SJCRH30 (cell line): Measurements from ENCODE around the gene SLCO4A1. TPM values are rescaled to one million over a fixed set of nuclear protein-coding genes. Genes with fewer than 3 reads are reported as not detected.

ENCODE experiments used
- DNase-seq, 2 experiments: peaks; one replicate each; pipeline ENCODE4 v3.0.0-alpha.2; 2015 to 2020
- H3K27ac ChIP-seq: fragments of 250-450 bp; sonication (Bioruptor Pico); 2 replicates; pipeline ENCODE4 v1.5.1; 2020; ENCODE audit warnings: mild to moderate bottlenecking, moderate library complexity
- H3K27me3 ChIP-seq: fragments of 250-450 bp; sonication (Bioruptor Pico); 2 replicates; pipeline ENCODE4 v1.5.1; 2020; ENCODE audit warnings: mild to moderate bottlenecking, moderate library complexity
- H3K36me3 ChIP-seq: fragments of 250-450 bp; sonication (Bioruptor Pico); 2 replicates; pipeline ENCODE4 v1.5.1; 2020; ENCODE audit warnings: mild to moderate bottlenecking, moderate library complexity
- H3K4me1 ChIP-seq: fragments of 250-450 bp; sonication (Bioruptor Pico); 2 replicates; pipeline ENCODE4 v1.5.1; 2020; ENCODE audit warnings: mild to moderate bottlenecking, moderate library complexity
- H3K4me3 ChIP-seq: fragments of 250-450 bp; sonication (Bioruptor Pico); 2 replicates; pipeline ENCODE4 v1.5.1; 2020; ENCODE audit warnings: mild to moderate bottlenecking, moderate library complexity
- H3K9me3 ChIP-seq: fragments of 250-450 bp; sonication (Bioruptor Pico); replicated peaks from 2 replicates; pipeline ENCODE4 v1.5.1; 2020; ENCODE audit warnings: mild to moderate bottlenecking, moderate library complexity
- total RNA-seq: library from RNA; depleted of rRNA; stranded (reverse); fragments of >200 nt; shearing (Covaris generic); gene quantifications from 2 replicates; pipeline ENCODE4 v1.2.3, GENCODE V29; 2014

SLCO4A1 gene
- total RNA-seq, 1 experiment from 2014 or later: 3.9 TPM

- Histone ChIP-seq H3K27ac (no peak overlapping the region), H3K9me3 (peaks cover 4% of the 10 kb centered on the region), H3K4me1 (peaks cover 34% of the 10 kb centered on the region), H3K27me3 (no peaks in the 10 kb centered on the region), H3K36me3 (no peaks in the 10 kb centered on the region), H3K4me3 (no peak overlapping the region)
- no peak for DNase-seq
These were observed 28.0 kb upstream of the SLCO4A1 start for GRCh38 chr20:62614085-62614960.

DNA sequence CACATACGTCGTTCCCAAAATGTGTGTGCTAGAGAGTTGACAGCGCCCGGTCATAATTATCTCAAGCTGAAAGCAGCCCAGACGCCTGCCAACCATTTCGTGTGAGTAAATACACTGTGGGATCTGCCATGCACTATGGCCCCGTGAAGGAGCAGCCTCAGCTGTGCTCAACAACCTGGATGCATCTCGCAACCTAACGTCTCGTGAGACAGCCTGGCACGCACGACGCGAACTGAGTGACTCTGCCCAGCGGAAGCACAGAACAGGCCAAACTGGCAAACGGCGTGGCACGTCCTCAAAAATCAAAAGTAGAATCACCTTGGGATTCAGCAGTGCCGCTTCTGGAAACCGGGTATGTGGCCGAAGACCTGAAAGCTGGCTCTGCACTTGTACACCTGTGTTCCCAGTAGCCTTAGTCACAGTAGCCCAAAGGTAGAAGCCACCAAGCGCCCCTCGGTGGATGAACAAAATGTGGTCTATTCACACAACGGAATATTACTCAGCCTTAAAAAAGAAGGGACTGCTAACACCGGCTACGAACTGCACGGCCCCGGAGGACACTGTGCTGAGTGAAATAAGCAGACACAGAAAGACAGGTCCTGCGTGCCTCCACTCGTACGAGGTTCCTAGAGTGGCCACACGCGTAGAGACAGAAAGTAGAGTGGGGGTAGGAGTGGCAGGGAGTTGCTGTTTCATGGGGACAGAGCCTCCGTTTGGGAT lies 27.2 kb upstream of the SLCO4A1 start:
- no peak overlapping the region for H3K27ac ChIP-seq
- no peaks in the 10 kb centered on the region for H3K36me3 ChIP-seq
- no peak overlapping the region for H3K4me3 ChIP-seq
- H3K27me3 ChIP-seq: no peaks in the 10 kb centered on the region
- H3K4me1 ChIP-seq: peaks cover 33% of the 10 kb centered on the region
- H3K9me3 ChIP-seq: peaks cover 4% of the 10 kb centered on the region
- DNase-seq: no peak

GRCh38 chr20:62615750-62616251 lies 26.5 kb upstream of the SLCO4A1 start:
- Histone ChIP-seq H3K36me3 (no peaks in the 10 kb centered on the region), H3K4me3 (no peak overlapping the region), H3K4me1 (peaks cover 33% of the 10 kb centered on the region), H3K27me3 (no peaks in the 10 kb centered on the region), H3K9me3 (peaks cover 4% of the 10 kb centered on the region), H3K27ac (no peak overlapping the region)
- no peak for DNase-seq

- H3K9me3 ChIP-seq: no peaks in the 10 kb centered on the region
- no peaks in the 10 kb centered on the region for H3K36me3 ChIP-seq
- H3K27ac ChIP-seq: no peak overlapping the region
- DNase-seq: peak; percentile 92 to 97
- H3K4me1 ChIP-seq: peaks cover 26% of the 10 kb centered on the region
- no peaks in the 10 kb centered on the region for H3K27me3 ChIP-seq
- H3K4me3 ChIP-seq: no peak overlapping the region
These were observed 25.3 kb upstream of the SLCO4A1 start for GRCh38 chr20:62616728-62617621.

DNA sequence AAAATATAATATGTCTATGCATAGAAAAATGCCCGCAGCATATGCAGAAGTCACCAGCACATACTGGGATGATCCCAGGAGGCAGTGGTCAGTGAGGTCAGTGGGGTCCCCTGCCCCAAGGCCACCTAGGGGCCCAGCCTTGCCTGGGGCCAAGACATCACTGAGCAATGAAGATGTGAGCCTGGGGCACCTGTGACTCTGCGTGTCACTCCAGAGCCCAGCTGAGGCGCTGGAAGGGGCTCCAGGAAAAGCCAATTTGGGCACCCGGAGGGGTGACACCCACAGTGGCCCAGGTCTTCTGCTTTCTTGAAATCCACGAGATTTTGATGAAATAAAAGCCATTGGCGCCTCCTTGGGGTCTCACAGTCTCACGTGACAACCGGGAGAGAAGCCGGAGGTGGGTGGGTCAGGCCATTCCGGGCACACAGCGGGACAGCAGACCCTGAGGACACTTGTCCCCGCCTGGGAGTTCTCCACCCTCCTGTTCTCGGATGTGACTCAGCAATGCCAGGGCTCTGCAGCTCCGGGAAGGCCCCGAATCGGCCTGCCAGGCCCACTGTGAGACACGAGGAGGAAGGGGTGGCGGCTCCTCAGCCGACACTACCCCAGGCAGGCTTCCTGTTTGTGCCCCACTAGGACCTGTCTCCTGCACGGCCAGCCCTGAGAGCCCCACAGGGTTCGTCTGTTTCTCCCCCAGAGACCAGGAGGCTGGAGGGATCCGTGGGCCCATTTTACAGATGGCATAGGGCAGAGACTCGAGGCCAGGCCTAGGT lies 24.4 kb upstream of the SLCO4A1 start:
- H3K4me3 ChIP-seq: no peak overlapping the region
- no peaks in the 10 kb centered on the region for H3K9me3 ChIP-seq
- H3K36me3 ChIP-seq: no peaks in the 10 kb centered on the region
- H3K27me3 ChIP-seq: no peaks in the 10 kb centered on the region
- no peak overlapping the region for H3K27ac ChIP-seq
- H3K4me1 ChIP-seq: peaks cover 25% of the 10 kb centered on the region
- DNase-seq: no peak

- DNase-seq: peak; percentile 56 to 63
- peaks cover 35% of the 10 kb centered on the region for H3K4me1 ChIP-seq
- H3K27ac ChIP-seq: no peak overlapping the region
- H3K9me3 ChIP-seq: no peaks in the 10 kb centered on the region
- H3K27me3 ChIP-seq: no peaks in the 10 kb centered on the region
- no peaks in the 10 kb centered on the region for H3K36me3 ChIP-seq
- no peak overlapping the region for H3K4me3 ChIP-seq
These were observed 23.4 kb upstream of the SLCO4A1 start for GRCh38 chr20:62618611-62619529.

- Histone ChIP-seq H3K36me3 (no peaks in the 10 kb centered on the region), H3K4me3 (no peak overlapping the region), H3K27me3 (no peaks in the 10 kb centered on the region), H3K9me3 (no peaks in the 10 kb centered on the region), H3K4me1 (peaks cover 38% of the 10 kb centered on the region), H3K27ac (no peak overlapping the region)
- DNase-seq: no peak
These were observed 21.7 kb upstream of the SLCO4A1 start for GRCh38 chr20:62620625-62621024.

DNA sequence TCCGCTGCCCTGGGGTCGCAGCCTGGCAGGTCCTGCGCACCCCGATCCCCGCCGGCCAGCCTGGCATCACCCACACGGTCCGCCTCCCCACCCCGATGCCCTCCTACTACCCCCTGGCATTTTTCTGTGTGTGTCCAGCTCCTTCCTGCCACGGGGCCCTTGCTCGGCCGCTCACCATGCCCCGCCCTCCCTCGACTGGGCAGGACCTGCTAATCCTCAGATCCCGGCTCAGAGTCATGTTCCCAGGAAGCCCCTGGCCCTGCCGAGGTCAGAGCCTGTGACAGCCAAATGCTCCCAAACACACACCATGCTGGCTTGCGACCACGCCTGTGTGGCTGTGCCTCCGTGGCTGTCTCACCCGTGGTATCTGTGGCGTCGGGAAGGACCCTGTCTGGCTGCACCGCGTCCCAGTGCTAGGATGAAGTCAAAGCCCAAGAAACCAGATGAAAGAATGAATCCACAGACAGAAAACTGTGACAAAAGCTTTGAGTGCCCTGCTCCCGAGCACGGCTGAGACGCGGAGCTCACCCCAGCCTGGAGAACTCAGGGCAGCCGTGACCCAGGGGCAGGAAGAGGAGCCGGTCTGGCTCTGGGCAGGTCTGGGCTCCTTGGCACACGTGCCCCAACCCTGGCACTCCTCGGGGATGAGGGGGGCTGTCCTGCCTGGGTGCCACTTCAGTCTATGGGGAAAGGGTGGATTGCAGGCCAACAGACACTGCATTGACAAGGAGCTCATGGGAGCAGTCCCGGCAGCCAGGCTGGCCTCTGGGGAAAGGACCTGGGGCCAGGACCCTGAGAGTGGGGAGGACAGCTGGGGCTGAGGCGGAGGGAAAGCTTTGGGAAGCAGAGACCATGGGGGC lies 20.8 kb upstream of the SLCO4A1 start:
- Histone ChIP-seq H3K4me1 (peaks cover 38% of the 10 kb centered on the region), H3K27ac (no peak overlapping the region), H3K4me3 (no peak overlapping the region), H3K9me3 (no peaks in the 10 kb centered on the region), H3K27me3 (no peaks in the 10 kb centered on the region), H3K36me3 (no peaks in the 10 kb centered on the region)
- no peak for DNase-seq

- Histone ChIP-seq H3K4me3 (no peak overlapping the region), H3K9me3 (no peaks in the 10 kb centered on the region), H3K36me3 (no peaks in the 10 kb centered on the region), H3K27ac (no peak overlapping the region), H3K27me3 (no peaks in the 10 kb centered on the region), H3K4me1 (peaks cover 30% of the 10 kb centered on the region)
- no peak for DNase-seq
These were observed 20.0 kb upstream of the SLCO4A1 start for GRCh38 chr20:62622178-62622876.

DNA sequence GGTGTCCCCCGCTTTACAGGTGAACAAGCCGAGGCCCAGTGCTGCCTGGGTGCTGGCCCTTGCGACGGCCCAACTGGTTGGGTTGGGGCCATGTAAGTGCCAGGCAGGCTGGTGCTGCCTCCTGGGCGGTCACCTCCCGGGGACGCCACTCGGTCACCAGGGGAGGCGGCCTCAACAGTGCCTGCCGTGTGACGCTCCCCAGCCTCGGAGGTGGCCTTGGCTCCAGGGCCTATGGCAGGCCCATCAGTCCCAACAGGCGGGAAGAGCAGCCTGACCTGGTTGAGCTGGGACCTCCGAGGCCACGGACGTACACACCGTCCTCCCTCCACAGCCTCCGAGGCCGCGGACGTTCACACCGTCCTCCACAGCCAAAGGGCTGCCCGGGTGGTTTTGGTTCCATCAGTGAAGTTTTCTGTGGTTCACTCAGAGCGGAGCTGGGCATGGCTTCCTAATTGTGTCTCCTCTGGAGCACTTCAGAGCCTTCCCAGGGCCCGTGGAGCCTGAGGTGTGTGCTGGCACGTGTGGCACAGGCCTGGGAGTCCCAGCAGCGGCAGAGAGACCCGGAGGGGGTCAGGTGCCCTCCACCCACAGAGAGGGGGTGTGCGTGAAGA lies 19.3 kb upstream of the SLCO4A1 start:
- Histone ChIP-seq H3K36me3 (no peaks in the 10 kb centered on the region), H3K4me3 (no peak overlapping the region), H3K27ac (peak overlapping the region; percentile 31; the same call in 1 of the 2 replicates), H3K9me3 (no peaks in the 10 kb centered on the region), H3K27me3 (no peaks in the 10 kb centered on the region), H3K4me1 (peaks cover 23% of the 10 kb centered on the region)
- no peak for DNase-seq

- peak; percentile 94 to 96 for DNase-seq
- no peaks in the 10 kb centered on the region for H3K27me3 ChIP-seq
- peaks cover 19% of the 10 kb centered on the region for H3K4me1 ChIP-seq
- H3K27ac ChIP-seq: peak overlapping the region; percentile 31; the same call in 1 of the 2 replicates
- H3K9me3 ChIP-seq: no peaks in the 10 kb centered on the region
- no peak overlapping the region for H3K4me3 ChIP-seq
- no peaks in the 10 kb centered on the region for H3K36me3 ChIP-seq
These were observed 18.6 kb upstream of the SLCO4A1 start for GRCh38 chr20:62623488-62624324.
